NCI-H510A treated with DMSO at 0.1 percent for 48 hours (cell line): ENCODE measurements around the gene GTF2I.
"Not testable (repeated sequence)": the region's sequence is repeated elsewhere in the genome, so short reads cannot be mapped to it uniquely, and the experiment has no call there.

Experiments
- DNase-seq: peaks from one replicate; lab custom pipeline; 2025; lab: John Stamatoyannopoulos, UW

The GTF2I gene

GRCh38 chr7:74657692-74658177 lies at the start of gene GTF2I:
Gene GTF2I, plus strand, starts transcription at chr7:74657718. Its CDS starts 31,411 bp downstream, at chr7:74689129.
- DNase-seq: no peak

DNA sequence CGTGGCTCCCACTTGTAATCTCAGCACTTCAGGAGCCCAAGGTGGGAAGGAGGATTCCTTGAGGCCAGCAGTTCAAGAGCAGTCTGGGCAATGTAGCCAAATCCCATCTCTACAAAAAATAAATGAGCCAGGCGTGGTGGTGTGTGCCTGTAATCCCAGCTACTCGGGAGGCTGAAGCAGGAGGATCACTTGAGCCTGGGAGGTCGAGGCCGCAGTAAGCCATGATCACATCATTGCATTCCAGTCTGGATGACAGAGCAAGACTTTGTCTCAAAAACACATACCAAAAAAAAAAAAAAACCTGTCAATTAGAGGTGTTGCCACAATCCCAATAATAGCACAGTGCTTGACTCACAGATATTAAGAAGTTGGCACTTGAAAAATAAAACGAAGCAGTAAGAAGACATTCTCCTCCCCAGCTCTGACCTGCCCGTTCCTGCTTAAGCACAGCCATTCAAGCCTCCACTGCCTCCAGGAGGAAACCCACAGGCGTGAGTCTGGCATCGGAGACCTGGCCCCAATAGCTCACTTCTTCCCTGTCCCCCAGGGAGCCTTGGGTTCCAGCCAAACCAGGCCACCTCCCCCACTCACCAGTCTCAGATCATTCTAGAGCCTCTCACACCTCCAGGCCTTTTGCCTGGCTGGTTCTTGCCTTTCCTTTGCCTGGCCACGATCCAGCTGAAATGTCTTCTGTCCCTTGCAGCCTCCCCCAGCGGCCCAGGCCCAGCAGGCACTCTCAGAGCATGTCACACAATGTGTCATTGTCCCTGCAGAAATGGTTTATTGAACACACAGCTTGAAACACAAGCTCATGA lies 45.3 kb upstream of the GTF2I start:
- peak; percentile 20 for DNase-seq

GRCh38 chr7:74615933-74616780 lies 41.4 kb upstream of the GTF2I start:
- no peak for DNase-seq

DNA sequence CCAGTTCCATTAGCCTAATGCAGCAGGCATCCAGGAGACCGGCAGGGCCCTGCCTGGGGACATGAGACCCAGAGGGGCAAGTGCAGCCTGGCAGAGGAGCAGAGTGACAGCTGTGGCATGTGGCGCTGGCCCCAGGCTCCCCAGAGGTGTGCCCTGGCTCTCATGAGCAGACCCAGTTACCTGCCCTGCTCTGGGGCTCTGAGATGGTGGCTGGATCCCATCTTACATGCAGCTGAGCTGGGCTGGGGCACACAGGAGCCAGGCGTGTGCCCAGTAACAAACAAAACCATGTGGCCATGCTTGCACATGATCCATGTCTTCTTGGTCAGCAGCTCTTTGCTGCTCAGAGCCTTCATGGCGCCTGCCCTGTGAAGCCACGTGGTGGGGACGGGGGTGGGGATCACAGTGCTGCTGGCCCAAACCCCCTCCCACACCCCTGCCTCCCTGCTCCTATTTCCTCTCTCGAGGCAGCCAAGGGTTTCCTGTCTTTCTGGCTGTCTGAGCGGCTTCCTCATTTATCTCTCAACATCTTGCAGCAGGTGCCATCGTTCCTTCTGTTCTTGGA lies 40.3 kb upstream of the GTF2I start:
- peak; percentile 4 for DNase-seq

DNA sequence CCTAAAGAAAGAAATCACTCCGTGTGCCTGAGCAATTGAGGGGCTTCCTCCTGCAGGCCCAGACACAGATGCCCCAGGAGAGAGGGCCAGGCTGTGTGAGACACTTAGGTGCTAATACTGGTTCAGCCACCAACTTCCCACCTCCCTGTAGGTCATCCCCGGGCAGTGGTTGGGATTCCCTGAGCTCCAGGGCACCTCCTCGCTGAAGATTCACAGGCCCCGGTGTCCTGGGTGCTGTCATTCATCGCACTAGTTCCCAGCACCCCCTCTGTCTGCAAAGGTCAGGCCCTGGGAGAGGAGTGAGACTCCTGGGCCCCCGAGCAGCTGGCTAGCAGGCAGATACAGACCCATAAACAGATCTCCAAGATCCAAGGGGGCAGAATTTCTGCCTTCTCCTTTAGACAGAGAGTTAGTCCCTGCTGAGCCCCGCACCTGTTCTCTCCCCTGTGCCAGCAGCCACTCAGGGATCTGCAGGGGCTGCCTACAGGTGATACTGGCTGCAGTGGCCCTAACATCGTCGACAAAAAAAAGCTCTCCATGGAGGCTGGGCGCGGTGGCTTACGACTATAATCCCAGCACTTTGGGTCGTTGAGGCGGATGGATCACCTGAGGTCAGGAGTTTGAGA lies 38.2 kb upstream of the GTF2I start:
- DNase-seq: peak; percentile 49

- no peak for DNase-seq
These were observed 35.2 kb upstream of the GTF2I start for GRCh38 chr7:74622228-74622749.

GRCh38 chr7:74623135-74623534 lies 34.4 kb upstream of the GTF2I start:
- no peak for DNase-seq

GRCh38 chr7:74625446-74625845 lies 32.1 kb upstream of the GTF2I start:
- DNase-seq: no peak

DNA sequence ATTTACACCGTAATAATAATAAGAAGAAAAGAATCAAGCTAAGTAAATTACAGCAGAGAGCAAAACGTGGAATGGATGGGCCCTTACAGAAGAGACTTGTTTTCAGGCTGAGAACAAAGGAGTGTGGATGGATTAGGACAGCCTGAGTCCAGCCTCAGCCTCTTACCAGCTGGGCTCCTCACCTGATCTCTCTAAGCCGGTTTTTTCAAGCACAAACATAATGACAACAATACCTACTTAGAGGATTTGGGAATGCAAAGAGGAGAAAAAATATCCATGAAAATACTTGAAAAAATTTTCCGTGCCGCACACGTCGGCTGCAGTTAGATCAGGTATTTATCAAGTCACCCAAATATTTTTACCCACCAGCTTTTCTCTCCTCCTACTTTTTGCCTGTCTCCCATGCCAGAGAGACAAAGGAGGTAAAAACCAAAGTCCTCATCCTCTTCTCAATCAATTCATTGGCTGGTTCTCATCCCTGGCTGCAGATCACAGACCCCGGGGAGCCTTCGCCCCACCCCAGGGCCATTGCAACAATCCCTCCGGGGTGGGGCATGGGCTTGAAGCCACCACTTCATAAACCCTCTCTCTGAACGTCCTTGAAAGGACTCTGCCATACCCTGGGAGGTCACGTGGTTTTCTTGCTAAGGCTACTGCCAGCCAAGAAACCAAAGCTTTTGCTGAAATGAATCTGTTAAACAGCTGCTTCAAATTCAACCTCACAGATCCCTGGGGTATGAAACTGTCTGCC lies 29.7 kb upstream of the GTF2I start:
- peak; percentile 92 for DNase-seq

- no peak for DNase-seq
These were observed 25.0 kb upstream of the GTF2I start for GRCh38 chr7:74632505-74632904.

DNA sequence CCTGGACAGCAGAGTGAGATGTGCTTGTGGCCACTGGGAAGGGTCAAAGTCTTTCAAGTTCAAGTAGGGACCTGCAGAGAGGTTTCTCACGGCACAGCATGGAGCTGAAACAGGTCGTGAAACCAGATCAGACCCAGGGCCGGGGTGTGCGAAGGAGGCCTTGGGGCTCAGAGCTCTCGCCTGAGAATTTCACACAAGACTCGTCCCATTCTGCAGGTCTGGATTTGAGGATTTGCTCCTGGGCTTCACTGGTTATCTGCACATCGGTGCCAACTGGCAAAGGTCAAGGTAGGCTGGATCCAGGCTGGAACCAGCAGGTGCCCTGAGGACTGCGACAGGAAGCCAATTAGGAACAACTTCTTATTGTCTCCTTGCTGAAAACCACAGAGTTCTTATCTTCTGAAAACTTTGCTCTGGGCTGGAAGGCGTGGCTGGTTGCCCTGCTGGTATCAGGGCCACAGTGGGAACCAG lies 24.0 kb upstream of the GTF2I start:
- no peak for DNase-seq

DNA sequence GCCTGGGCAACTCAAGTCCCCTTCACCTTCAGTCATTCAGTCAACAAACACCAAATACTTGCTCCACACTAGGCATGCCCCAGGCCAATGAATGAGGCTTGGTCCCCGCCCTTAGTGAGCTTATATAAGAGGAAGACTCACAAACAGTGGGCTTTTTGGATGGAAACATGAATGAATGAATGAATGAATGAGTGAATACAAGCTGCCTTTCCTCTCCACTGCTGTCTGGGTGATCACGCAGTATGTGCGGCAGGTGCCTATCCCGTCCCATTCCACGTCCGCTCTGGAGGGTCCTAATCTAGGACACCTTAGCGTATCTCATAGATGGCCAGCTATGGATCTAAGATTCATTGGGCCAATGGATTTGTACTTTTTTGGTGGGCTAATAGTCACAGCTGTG lies 19.8 kb upstream of the GTF2I start:
- no peak for DNase-seq

GRCh38 chr7:74650055-74650454 lies 7.5 kb upstream of the GTF2I start:
- DNase-seq: not testable (repeated sequence)

DNA sequence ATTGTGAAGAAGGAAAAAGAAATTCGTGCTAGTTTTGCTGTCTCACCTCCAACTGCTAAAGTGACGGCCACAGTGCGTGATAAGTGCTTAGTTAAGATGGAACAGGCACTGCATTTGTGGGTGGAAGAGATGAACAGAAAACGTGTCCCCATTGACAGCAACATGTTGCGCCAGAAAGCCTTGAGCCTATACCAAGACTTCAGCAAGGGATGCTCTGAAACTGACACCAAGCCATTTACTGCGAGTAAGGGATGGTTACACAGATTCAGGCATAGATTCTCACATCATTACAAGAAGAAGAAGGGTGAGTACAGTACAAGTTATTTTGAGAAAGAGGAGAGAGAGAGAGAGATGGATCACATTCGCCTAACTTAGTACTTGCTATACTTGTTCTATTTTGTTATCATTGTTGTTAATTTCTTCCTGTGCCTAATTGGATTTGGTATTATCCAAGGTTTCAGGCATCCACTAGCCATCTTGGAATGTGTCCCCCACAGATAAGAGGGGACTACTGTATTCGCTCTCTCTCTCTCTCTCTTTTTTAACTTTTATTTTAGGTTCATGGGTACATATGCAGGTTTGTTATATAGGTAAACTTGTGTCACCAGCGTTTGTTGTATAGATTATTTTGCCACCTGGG lies 6.9 kb upstream of the GTF2I start:
- DNase-seq: not testable (repeated sequence)

- not testable (repeated sequence) for DNase-seq
These were observed 6.4 kb upstream of the GTF2I start for GRCh38 chr7:74651133-74651504.

- no peak for DNase-seq
These were observed 3.8 kb upstream of the GTF2I start for GRCh38 chr7:74653686-74654181.

DNA sequence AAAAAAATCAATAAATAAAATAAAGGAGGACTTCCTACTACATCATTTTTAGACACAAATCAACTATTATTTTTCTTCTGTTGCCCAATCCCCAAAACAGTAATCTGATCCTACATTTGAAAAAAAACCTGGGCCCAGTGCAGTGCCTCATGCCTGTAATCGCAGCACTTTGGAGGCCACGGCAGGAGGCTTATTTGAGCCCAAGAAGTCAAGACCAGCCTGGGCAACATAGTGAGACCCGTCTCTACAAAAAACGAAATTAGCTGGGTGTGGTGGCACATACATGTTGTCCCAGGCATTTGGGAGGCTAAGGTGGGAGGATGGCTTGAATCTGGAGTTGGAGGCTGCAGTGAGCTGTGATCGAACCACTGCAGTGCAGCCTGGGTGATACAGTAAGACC lies 2.7 kb upstream of the GTF2I start:
- DNase-seq: no peak

GRCh38 chr7:74655324-74655723 lies 2.2 kb upstream of the GTF2I start:
- DNase-seq: no peak

DNA sequence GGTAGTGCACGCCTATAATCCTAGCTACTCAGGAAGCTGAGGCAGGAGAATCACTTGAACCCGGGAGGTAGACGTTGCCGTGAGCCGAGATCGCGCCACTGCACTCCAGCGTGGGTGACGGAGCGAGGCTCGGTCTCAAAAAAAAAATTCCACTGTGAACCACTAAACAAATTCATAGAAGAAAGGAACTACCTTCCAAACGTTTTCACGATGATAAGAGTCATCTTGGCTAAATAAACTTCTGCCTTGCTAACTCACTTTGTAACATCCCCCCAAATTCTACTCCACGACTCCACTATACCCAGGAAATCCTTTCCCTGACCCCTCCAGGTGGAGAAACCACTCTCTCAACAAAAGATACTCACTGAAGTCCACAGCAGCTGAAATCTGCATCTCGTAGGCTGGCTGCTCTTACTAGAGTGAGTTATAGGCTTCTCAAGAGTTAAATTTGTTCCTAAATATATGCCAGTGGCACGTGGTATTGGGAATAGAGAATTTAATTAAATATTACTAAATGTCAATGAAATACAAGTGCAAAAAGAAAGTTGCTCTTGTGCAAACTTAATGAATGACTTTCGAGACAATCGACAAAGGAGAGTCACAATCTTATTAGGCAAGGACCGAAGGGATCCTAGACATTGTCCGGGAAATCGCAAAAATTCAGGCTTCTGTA lies 1.6 kb upstream of the GTF2I start:
- no peak for DNase-seq

DNA sequence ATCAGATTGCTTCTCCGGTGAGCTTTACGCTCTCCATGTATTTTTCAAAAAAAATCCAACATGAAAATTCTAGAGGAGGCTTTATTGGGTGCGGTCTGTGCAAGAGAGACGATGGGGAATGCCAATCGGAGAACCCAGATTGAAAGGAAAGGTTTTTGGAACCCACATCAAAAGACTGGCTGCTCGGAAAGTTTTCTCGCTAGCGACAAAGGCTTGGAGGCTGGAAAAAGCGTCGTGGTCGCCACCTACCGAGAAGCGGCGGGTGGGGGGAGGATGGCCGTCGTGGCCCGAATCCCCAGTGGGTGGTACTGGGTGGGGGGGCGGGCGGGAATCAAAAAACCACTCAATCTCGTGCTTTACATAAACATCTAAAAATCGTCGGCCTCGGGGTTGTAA lies 1.1 kb upstream of the GTF2I start:
- peak; percentile 46 for DNase-seq
